ENCODE results near the gene KATNAL2. TPM values are rescaled to one million over a fixed set of nuclear protein-coding genes. Genes with fewer than 3 reads are reported as not detected.

KATNAL2 gene
- polyA plus RNA-seq, 1 of the 3 experiments (the other 2 are of a cell fraction), result 6.5 TPM

DNA sequence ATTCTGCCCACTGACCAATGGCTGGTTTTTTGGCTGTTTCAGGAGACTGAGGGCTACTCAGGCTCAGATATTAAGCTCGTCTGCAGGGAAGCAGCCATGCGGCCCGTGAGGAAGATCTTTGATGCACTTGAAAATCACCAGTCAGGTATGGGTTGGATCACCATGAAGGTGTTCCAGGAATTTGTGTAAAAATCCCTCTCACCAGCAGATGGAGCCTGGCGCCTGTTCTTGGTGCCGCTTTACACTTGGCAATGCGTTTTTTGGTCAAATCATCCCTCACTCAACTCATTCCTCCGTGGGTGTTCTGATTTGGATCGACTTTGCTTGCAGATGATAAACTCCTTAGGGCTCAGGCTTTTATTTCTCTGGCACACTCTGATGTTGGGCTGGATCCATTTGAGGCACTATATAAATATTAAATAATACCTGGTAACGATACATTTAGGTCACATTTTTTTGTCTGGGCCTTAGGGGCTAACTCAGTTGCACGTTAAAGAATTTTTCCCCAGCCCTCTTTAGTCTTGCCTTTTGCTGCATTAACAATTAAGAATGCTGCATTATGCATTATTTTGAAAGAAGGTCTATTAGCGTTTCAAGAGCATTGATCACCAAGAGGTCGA, 182.9 kb downstream of the KATNAL2 start (continued):
- TF ChIP-seq, protein P1, sequence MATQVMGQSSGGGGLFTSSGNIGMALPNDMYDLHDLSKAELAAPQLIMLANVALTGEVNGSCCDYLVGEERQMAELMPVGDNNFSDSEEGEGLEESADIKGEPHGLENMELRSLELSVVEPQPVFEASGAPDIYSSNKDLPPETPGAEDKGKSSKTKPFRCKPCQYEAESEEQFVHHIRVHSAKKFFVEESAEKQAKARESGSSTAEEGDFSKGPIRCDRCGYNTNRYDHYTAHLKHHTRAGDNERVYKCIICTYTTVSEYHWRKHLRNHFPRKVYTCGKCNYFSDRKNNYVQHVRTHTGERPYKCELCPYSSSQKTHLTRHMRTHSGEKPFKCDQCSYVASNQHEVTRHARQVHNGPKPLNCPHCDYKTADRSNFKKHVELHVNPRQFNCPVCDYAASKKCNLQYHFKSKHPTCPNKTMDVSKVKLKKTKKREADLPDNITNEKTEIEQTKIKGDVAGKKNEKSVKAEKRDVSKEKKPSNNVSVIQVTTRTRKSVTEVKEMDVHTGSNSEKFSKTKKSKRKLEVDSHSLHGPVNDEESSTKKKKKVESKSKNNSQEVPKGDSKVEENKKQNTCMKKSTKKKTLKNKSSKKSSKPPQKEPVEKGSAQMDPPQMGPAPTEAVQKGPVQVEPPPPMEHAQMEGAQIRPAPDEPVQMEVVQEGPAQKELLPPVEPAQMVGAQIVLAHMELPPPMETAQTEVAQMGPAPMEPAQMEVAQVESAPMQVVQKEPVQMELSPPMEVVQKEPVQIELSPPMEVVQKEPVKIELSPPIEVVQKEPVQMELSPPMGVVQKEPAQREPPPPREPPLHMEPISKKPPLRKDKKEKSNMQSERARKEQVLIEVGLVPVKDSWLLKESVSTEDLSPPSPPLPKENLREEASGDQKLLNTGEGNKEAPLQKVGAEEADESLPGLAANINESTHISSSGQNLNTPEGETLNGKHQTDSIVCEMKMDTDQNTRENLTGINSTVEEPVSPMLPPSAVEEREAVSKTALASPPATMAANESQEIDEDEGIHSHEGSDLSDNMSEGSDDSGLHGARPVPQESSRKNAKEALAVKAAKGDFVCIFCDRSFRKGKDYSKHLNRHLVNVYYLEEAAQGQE (IDR thresholded peaks at IDR 0.05; ENCODE audit: low read depth, low read length), result no peak
- TF ChIP-seq RCOR1 (IDR thresholded peaks at IDR 0.05; ENCODE audit: low read length) (no peak), RAD21 (IDR thresholded peaks at IDR 0.05; ENCODE audit: low read length) (peak; percentile 91), RXRA (IDR thresholded peaks at IDR 0.05; ENCODE audit: borderline replicate concordance, low read depth) (no peak), TCF12 (IDR thresholded peaks at IDR 0.05) (no peak), TEAD4 (IDR thresholded peaks at IDR 0.05; ENCODE audit: borderline replicate concordance, insufficient read depth) (no peak), EZH2phosphoT487 (IDR thresholded peaks at IDR 0.05; ENCODE audit: borderline replicate concordance, low read depth) (no peak)
- TF ChIP-seq, protein P2, sequence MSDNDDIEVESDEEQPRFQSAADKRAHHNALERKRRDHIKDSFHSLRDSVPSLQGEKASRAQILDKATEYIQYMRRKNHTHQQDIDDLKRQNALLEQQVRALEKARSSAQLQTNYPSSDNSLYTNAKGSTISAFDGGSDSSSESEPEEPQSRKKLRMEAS (IDR thresholded peaks at IDR 0.05; ENCODE audit: low read depth), result no peak

DNA sequence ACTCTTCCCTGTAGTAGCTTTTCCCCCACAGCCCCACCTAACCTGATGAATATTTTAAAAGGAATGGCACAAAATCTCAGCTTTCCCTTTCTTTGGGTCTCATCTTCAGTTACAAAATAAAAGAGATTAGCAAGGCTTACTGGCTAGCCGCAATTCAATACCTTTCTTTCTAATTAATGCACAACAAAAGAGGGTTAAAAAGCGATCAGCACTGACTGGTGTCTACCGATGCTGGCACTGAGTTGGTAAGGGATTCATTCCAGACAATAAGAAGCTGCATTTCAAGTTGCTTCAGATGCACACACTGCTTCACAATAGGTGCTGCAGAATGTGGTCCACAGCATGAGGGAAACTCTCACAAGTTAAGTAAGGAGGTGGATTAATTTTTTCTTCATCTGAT, 191.0 kb downstream of the KATNAL2 start:
- no peaks in the 10 kb centered on the region for H3K9me2 ChIP-seq
- H3K4me3 ChIP-seq (ENCODE audit: low read depth in 2 of 2, low read length in 1 of 2), result no peak overlapping the region
- H3K9me3 ChIP-seq, result no peaks in the 10 kb centered on the region
- no peak overlapping the region for H3K27ac ChIP-seq (ENCODE audit: low read depth in 2 of 2, low read length in 1 of 2)
- H3K4me2 ChIP-seq, result no peak overlapping the region
- no peaks in the 10 kb centered on the region for H4K20me1 ChIP-seq (ENCODE audit: insufficient read depth)
- H3K36me3 ChIP-seq (replicated peaks in 1 of 2; ENCODE audit: control insufficient read depth in 1 of 2, insufficient read depth in 2 of 2, low read length in 1 of 2), result peaks cover 43 to 92% of the 10 kb centered on the region in 2 experiments
- no peak for TF ChIP-seq FOXM1 (IDR thresholded peaks at IDR 0.05; ENCODE audit: low read depth)
- TF ChIP-seq FOSL2 (IDR thresholded peaks at IDR 0.05; ENCODE audit: borderline replicate concordance, low read depth), result no peak
- no peak for TF ChIP-seq NFIC (IDR thresholded peaks at IDR 0.05; ENCODE audit: borderline replicate concordance)
- no peak for TF ChIP-seq SIN3A (IDR thresholded peaks at IDR 0.05; ENCODE audit: borderline replicate concordance, low read depth, low read length)
- TF ChIP-seq EZH2phosphoT487 (IDR thresholded peaks at IDR 0.05; ENCODE audit: borderline replicate concordance, low read depth), result no peak
- TF ChIP-seq, protein P3, sequence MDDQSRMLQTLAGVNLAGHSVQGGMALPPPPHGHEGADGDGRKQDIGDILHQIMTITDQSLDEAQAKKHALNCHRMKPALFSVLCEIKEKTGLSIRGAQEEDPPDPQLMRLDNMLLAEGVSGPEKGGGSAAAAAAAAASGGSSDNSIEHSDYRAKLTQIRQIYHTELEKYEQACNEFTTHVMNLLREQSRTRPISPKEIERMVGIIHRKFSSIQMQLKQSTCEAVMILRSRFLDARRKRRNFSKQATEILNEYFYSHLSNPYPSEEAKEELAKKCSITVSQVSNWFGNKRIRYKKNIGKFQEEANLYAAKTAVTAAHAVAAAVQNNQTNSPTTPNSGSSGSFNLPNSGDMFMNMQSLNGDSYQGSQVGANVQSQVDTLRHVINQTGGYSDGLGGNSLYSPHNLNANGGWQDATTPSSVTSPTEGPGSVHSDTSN (IDR thresholded peaks at IDR 0.05), result no peak
- no peak for TF ChIP-seq TAF1 (IDR thresholded peaks at IDR 0.05; ENCODE audit: borderline replicate concordance, low read depth, low read length)
- no peak for TF ChIP-seq GATA2 (CRISPR knock-in tag; IDR thresholded peaks at IDR 0.05)
- TF ChIP-seq RXRA (IDR thresholded peaks at IDR 0.05; ENCODE audit: borderline replicate concordance, low read depth), result no peak
- TF ChIP-seq NRF1 (IDR thresholded peaks at IDR 0.05; ENCODE audit: low read depth, low read length), result no peak
- TF ChIP-seq MXI1 (IDR thresholded peaks at IDR 0.05; ENCODE audit: low read depth, low read length), result no peak
- H2AFZ ChIP-seq (ENCODE audit: low read depth), result no peak overlapping the region
- 78% methylated on average over 3 of the region's 3 CpGs for WGBS (ENCODE audit: low lambda C conversion rate)
- ChIA-PET POLR2A (no interaction called here), CTCF (interaction anchor here (1.6 to 11.0 kb wide), 5 partner anchors 9 to 640 kb away, joined by 5 to 67 read pairs (median 9); no protein-coding TSS in a partner anchor)
- H3K9ac ChIP-seq, result no peak overlapping the region
- no peak for DNase-seq
- H3K4me1 ChIP-seq (ENCODE audit: control insufficient read depth in 1 of 2, insufficient read depth in 2 of 2, low read depth in 1 of 2, low read length in 1 of 2), result peaks cover 0 to 10% of the 10 kb centered on the region in 2 experiments; a peak in 1 of 4 replicates
- H3K27me3 ChIP-seq (ENCODE audit: insufficient read depth), result no peaks in the 10 kb centered on the region
- no peaks in the 10 kb centered on the region for H3K79me2 ChIP-seq (ENCODE audit: insufficient read depth)
- H3F3A ChIP-seq (replicated peaks; ENCODE audit: insufficient read depth), result no peaks in the 10 kb centered on the region
